CD4-positive, alpha-beta T cell treated with Interleukin-6 for 4 hours (primary cell): ENCODE measurements around the gene TAS1R2.
A peak's percentile ranks its signal among the peaks of the same experiment; 100 is the strongest.
"Not testable (repeated sequence)": the region's sequence is repeated elsewhere in the genome, so short reads cannot be mapped to it uniquely, and the experiment has no call there.

Source experiments
- DNase-seq: peaks from one replicate; pipeline ENCODE4 v3.0.0-alpha.2; 2020; ENCODE audit warnings: mixed read lengths

The TAS1R2 gene

DNA sequence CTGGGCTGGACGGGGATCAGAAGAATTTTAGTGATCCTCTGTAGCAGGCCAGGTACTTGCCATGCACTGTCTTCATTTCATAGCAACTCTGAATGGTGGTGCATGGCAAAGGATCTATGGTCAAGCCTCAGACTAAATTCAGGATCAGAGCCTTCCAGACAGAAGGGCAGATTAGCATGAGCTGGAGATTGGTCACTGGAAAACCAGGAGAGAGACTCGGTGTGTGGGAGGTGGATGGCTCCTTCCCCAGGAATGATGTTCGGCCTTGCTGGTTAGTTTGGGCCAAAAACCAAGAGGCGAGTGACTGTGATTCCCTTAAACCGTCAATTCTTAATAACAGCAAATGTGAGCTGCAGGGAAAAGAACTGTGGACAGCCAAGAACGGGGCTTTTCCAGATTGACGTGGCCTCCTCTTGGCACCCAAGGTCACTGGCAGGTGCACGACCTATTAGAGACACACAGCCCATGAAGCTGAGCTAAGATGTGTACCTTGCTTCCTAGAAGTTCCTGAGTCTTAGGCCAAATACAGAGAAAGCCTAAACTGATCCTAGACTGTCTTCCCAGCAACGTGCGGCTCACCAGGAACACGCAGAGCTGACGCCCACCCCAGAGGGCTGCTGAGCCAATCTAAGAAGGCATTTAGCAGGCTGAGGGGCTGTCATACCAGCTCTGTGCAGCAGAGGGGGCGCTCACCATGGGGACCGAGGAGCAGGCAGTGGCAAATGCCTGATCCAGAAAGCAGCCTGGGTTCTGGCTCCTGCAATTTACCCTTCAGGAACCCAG, 24.4 kb upstream of the TAS1R2 start:
- DNase-seq: peak; percentile 76

DNA sequence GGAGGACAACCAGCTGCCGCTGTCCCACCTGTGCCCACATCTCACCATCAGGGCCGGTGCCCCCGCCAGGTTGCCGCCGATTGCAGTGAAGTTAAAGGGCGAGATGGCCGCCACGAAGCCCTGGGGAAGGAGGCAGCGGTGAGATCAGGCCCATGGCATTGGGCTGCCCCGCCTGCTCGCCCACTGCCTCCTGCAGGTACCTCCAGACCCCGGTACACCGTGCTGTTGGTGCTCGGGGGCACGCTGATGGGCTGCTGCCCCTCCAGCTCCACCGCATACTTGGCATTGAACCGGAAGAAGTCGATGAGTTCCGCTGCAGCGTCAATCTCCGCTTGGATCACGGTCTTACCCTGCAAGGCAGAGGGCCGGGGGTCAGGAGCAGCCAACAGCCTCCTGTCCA, 23.6 kb upstream of the TAS1R2 start:
- no peak for DNase-seq

DNA sequence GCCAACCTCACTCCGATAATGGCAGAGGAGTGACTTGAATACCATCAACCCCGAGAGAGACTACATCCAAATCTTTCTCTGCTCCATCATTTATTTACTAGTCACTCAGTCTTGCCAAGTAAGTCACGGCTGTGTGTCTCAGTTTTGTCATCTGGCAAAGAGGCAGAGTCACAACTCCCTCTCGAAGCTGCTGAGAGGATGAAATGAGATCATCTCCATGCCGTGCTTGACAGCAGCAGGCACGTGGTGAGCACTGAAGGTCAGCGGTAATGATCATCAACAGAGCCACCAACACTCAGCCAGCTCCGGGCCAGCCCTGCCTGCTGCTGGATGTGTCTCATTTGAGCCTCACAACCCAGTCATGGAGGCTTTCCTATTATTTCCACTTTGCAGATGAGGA, 23.0 kb upstream of the TAS1R2 start:
- no peak for DNase-seq

DNA sequence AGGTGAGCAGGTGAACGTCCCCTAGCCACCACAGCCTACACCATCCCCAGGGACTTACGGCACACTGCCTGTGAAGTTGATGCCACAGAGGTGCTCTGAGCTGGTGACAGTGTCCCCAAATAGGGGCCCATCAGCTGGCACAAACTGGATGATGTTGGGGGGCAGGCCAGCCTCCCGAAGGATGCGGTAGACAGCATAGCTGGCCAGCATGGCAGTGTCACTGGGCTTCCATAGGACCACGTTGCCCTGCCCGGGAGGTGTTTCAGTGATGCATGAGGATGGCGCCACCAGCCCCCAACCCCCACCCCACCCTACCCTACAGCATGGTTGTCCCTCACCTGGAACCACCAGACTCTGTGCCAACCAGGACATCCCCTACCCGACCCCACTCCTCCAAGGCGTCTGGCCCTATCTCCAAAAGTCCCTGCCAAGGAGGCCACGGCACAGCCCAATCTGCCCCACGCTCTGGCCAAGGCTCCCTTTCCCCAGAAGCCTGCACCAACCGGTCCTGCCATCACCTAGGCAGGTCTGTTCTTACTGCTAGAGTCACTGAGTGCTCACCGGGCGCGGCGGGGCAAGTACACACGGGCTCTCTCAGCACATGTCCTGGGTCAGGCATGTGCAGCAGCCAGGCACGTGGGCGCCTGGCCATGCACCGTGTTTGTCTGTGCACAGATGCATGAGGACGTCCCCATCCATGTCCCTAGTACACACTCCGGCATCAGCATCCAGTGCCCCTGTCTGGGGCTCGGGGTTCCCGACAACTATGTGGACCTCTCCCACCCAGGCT, 22.4 kb upstream of the TAS1R2 start:
- no peak for DNase-seq

DNA sequence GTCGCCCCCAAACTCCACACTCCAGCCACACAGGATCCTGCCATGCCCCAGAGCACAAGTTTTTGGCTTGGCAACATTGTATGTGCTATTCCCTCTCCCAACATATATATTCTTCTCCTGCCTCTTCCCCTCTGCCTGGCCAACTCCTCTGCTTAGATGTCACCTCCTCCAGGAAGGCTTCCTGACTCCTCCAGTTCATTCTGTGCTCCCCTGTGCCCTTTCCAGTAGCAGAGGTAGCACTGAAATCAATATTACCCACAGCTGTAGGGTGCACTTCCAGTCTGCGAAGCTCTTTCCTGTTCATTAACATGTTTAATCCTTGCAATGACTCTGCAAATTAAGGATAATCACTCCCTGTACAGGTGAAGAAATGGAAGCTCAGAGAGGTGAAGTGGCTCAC, 21.7 kb upstream of the TAS1R2 start:
- DNase-seq: no peak

DNA sequence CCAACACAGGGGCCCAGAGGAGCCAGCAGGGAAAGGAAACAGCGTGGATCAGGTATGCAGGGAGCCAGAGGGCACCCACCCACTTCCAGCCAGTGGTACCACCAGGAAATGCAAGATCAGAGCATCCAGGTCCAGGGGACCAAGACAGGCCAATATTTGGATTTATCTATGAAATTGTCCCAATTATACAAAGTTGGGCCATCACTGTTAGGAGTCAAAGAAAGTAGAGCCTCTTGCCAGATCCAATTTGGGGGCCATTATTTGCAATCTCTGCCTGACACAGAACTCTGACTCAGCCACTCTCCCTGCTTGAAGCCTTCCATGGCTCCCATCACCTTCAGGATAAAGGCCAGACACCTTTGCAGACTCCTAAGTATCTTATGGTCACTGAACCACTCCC, 21.1 kb upstream of the TAS1R2 start:
- DNase-seq: no peak

DNA sequence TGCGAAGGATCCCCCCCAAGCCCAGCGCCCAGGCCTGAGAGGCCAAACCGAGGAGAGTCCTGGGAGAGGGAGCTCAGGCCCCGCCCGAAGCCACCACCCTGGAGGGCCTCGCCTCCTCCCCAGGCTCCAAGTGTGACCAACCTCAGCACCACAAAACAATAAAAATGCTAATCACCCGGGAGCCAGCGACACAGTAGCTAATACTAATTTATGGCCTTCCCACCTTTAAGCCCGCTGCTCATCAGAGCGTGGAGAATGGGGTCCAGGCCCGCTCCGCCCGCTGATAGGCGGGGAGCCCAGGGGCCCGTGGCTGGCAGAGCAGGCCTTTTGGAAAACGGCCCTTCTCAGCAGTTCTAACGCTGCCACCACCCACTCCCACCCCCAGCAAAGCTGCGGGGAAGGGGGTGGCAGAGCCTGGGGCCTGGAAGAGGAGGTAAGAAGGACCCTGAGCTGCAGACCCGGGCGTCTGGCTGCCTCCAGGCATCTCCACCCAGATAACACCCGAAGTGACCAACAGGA, 20.4 kb upstream of the TAS1R2 start:
- no peak for DNase-seq

DNA sequence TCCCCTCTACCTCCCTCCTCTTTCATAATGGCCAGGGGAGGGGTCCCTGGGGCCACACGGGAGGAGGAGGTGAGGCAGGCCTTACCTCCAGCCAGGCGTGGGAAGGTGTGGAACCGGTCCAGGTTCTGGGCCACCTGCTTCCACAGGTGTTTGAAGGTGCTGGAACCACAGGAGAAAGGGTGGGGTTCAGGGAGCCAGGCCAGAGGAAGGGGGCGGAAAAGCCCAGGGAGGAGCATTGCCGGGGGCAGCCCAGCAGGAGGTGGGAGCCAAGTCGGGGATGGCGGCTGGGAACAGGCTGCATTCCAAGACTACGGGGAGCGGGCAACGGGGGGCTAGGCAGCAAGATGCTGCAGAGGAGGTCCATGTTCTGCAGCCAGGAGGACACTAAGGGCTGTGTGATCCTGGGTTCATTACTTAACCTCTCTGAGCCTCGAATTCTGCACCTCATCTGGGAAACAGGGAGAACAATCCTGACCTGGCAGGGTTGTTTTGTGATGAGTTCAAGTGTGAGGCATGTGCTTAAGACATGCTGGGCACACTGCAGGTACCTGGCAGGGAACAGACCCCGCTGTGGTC, 19.8 kb upstream of the TAS1R2 start:
- DNase-seq: no peak

DNA sequence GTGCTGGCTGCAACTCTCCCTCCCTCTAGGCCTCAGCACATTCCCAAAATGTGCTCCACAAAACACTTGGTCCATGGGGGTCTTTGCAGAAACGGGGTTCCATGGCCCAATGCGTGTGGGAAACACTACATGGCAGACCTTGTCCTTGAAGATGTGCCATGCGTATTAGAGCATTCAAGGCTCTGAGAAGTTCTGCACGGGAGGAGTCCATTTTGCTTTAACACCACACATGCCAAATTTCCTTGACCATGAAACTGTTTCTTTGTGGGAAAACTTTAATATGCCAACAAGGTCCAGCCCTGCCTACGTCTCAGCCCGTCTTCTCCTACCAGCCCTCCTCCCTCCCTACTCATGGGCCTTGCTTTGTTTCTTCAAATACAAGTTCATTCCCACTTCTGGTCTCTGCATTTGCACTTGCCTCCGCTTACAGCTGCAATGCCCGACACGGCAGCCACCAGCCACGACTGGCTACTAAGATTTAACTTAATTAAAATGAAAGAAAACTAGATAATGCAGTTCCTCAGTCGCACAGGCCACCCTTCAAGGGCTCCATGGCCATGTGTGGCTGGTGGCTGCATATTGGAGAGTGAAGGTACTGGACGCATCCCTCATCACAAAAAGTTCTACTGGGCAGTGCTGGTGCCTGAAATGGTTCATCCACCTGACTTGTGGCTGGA, 19.2 kb upstream of the TAS1R2 start:
- DNase-seq: no peak

DNA sequence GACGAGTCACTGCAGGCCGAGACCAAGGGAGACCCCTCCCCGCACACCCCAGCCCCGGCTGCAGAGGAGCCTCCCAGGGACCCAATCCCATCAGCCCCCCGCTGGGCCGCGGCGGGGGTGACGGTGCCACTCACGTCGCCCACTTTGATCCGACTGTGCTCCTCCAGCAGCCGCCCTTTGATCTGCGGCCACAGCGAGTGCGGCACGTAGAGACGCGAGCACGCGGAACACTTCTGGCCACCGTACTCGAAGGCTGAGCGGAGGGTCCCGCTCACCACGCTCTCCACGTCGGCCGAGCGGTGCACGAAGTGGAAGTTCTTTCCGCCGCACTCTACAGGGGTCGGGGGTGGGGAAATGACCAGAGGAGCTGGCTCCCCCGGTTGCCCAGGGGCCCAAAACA, 17.8 kb upstream of the TAS1R2 start:
- DNase-seq: no peak

DNA sequence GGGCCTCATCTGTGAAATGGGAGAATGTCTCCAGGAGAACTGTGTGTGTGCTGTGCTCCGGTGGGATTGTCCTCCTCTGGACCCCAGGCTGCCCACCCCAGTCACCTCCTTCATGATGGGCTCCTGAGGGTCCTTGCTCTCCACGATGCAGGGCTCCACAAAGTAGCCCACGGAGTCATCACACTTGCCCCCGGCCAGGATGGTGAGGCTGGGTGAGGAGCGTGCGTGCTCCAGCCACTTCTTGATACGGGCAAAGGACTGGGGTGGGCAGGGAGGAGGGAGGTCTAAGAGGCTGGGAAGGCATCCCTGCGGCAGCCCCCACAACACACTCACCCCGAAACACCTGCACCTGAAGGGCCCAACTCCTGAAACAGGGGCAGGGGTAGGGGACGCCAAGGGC, 16.8 kb upstream of the TAS1R2 start:
- DNase-seq: no peak

DNA sequence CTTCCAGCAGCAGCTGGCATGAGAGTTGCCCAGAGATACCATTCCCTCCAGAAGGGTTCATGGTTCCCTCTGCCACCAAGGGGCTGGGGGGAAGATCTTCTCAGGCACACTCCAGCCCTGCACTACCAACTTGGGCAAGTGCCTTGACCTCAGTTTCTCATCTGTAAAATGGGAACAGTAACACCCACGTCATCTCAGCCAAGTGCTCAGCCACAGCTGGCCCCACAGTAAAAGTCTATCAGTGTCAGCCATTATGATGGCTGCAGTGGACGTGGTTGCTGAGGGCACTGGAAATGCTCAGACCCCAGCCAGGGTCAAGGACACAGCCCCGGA, 16.3 kb upstream of the TAS1R2 start:
- DNase-seq: no peak

DNA sequence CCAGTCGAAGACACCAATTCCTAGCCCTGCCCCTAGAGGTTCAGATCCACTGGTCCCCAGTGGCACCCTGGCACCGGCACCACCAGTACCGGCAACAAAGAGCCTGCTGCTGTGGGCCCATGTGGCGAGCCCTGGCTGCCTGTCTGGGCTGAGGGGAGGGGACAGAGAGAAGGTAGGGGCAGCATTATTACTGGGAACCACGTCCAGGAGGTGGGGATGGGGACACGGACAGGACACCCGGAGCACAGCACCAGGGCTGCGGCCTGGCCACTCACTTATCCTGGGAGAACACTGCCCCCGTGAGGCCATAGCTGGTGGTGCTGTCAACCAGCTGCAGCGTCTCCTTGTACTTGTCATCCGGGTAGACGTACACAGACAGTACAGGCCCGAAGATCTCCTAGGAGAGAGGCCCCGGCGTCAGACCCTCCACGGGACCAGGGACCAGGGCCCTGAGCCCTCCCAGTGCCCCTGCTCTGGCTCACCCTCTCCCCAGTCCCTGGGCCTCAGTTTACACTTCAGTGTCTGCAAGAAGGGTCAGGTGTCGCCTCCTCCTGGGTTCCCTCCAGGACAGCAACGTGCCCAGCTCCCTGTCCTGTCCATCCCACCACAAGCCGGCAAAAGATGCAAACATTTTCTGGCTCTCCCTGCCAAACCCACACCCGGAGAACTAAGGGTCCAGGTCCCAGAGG, 15.8 kb upstream of the TAS1R2 start:
- peak; percentile 71 for DNase-seq

DNA sequence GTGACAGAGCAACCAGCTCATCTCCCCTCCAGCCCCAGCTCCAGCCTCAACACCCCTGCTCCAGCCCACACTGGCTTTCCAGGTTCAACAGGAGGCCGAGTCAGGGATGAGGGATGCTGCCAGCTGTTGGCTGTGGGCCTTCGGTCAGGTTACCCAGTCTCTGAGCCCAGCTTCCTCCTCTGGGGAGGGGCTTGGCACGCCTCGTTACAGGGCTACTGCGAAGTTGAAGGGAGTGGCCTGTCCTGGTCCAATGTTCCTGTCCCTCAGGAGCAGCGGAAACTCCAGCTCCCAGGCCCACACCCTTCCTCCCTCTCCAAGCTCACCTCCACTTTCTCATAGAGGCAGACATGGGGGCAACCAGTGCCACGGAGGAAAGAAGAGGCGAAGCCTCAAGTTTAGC, 15.1 kb upstream of the TAS1R2 start:
- no peak for DNase-seq

DNA sequence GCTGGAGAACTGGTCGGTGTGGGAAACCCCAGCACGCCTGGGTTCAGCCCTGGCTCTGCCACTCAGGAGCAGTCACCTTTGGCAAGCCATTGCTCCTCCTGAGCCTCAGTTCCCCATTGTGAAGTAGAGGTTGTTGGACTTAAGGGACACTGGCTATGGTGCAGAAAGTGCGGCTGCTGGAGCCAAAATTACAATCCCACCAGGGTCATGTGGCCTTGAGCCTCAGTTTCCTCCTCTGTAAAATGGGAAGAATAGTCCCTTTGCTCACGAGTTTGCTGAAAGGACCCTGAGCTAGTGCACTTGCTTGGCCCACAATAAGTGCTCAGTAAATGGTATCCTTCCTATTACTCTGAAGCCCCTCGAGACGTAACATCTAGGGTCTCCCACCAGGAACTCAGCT, 14.6 kb upstream of the TAS1R2 start:
- no peak for DNase-seq

DNA sequence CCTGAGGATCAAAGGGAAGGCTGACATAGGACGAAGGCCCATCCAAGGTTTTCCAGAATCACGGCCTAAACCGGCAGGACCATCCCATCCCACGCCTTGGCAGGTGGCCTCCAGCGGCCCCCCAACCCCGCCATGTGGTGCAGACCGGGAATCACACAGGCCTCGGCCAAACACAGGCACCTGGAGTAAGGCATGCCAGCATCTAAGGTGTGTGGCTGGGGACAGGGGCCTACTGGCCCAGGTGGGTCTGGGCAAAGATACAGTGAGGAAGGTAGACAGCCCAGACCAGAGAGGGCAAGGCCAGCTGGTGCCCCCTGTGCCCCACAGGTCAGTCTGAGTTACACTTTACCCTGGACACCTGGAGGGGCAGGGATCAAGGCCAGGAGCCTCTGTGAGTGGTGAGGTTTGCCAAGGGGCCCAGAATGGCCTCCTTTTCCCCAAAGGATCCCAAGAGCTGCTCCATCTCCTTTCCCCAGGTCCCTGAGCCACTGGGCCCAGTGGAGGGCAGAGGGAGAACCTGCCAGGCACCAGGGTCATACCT, 12.7 kb upstream of the TAS1R2 start:
- DNase-seq: no peak

DNA sequence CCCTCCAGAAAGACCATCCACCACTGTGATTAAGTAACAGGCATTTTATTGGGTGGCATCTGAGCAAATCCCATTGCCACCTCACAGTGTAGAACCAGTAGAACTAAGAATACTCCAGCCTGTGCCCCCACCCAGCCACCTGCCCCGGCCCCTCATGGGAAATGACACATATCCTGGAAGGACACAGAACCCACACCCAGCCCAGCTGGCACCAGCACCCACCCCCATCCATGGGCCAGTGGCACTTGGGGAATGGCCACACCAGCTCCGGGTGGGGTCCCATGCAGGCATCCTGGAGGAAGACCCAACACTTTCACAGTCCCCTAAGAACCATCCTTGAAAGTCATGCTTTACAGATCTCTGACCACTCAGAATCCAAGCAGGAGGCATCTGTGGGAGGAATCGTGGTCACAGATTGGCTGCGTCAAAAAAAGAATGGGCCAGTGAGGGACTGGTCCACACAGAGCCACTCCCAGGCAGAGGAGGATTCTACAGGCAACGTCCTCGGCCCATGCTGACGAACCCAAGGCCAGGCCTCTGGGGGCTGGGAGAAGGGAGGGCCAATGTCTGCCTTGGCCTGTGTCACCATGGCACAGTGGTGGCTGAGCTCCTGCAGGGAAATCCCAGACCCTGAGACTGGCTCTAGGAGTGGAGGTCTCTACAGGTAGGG, 12.1 kb upstream of the TAS1R2 start:
- DNase-seq: no peak

DNA sequence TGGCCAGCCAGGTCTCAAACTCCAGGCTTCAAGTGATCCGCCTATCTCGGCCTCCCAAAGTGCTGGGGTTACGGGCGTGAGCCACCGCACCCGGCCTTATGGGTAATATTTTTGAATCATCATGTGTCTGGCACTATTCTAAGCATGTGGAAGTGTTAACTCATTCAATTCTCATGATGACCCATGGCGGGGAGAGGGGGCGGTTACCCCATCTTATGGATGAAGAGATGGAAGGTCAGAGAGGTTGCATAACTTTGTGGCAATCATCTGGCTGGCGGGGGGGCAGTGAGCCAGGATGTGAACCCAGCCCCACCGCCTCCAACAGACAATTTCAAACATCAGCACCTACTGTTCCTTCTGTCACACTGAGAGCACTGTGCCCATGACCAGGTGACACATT, 11.5 kb upstream of the TAS1R2 start:
- DNase-seq: no peak

DNA sequence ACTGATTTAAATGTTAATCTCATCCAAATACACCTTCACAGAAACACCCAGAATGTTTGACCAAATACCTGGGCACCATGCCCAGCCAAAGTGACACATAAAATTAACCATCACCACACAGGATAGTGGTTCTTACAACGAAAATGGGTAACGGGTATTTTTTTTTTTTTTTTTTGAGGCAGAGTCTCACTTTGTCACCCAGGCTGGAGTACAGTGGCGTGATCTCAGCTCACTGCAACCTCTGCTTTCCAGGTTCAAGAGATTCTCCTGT, 11.1 kb upstream of the TAS1R2 start:
- not testable (repeated sequence) for DNase-seq

DNA sequence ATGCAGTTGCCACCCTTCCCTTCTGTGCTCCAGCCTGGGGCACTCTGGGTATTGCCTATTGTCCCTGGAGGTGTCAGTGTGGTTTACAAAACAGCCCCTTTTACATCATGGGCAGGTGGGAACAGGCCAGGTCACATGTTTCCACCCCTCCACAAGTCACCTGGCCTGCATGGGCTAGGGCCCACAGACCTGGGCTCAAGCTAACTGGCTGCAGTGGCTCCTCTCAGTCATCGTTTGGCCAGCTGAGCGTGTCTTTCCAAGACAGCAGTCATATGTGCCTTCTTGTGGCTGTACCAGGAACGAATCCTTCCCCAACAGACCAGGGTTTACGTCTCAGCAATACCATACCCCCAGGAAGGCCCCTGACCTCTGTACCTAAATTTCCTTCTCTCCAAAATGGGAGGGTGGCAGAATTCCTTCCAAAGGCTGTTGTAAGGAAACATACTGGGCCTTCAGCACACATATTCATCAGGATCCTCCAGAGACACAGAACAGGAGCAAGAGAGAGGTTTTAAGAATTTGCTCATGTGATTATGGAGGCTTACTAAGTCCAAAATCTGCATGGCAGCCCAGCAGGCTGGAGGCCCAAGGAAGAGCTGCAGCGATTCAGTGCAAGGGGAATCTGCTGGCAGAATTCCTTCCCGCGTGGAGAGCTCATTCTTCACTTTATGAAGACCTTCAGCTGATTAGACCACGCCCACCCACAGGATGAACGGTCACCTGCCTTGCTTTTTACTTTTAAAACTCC, 10.6 kb upstream of the TAS1R2 start:
- DNase-seq: no peak

DNA sequence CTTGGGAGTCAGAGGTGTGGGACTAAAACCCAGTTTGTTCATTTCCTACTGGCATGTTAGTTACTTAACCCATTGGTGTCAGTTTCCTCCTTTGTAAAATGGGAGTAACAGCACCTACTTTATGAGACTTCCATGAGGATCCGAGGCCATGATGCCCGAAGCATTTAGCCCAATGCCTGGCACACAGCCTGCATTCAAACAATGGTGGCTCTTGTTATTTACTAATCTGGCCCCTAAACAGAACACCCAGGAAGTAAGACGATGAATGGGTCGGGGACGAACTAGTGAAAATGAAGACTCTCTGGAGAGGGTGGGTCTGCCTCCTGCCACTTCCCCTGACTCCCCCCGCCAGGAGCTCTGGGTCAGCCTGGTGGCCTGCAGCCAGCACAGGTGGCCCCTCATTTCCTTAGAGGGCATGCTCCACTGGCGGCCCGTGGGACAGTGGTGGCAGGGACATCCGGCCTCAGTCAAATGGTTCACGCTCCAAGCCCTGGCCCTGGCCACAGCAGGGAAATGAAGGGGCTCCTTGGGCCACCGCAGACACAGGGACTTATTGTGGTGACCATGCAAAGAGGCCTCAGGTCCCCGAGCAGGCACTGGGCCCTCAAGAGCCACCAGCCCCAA, 9.5 kb upstream of the TAS1R2 start:
- no peak for DNase-seq
